ENCODE measurements around the gene RFTN1. TPM values are rescaled to one million over a fixed set of nuclear protein-coding genes. Genes with fewer than 3 reads are reported as not detected.

The RFTN1 gene
- total and polyA plus RNA-seq, 10 of the 15 experiments (the other 5 are each of a cell fraction or from before 2014, with no cell fraction given), result 20.6 to 213 (median 147) TPM

GRCh38 chr3:16494094-16494493, 19.4 kb downstream of the RFTN1 start:
- 0 out of 2 replicates have a peak, but pooled peaks cover 3% of the 10 kb centered on the region for H4K20me1 ChIP-seq (ENCODE audit: control insufficient read depth, insufficient read depth)
- ChIA-PET POLR2A (interaction anchor here (4.1 to 5.4 kb wide), 2 partner anchors 11 to 13 kb away, joined by 47 read pairs; no protein-coding TSS in a partner anchor), SMC1A (ENCODE audit: uncharacterized antibody, unreplicated experiment) (interaction anchor here (0.7 to 25.8 kb wide), 9 partner anchors 10 to 204 kb away, joined by 3 to 295 read pairs (median 3); no protein-coding TSS in a partner anchor), CTCF (interaction anchor here (1.3 to 4.1 kb wide), 4 partner anchors 11 to 225 kb away, joined by 3 to 16 read pairs (median 4); no protein-coding TSS in a partner anchor), RAD21 (ENCODE audit: unreplicated experiment) (interaction anchor here (1.2 to 7.0 kb wide), 3 partner anchors 11 to 121 kb away, joined by 4 to 70 read pairs (median 50); no protein-coding TSS in a partner anchor)
- no peak overlapping the region for H2AFZ ChIP-seq (ENCODE audit: control insufficient read depth, low read depth, low read length)
- H3K79me2 ChIP-seq (ENCODE audit: control insufficient read depth, insufficient read depth, low read length), result peaks cover 64% of the 10 kb centered on the region
- peaks cover 12 to 23% of the 10 kb centered on the region in 2 experiments for H3K36me3 ChIP-seq (ENCODE audit: control insufficient read depth in 2 of 2, insufficient read depth in 2 of 2, low read length in 1 of 2)
- peaks cover 39% of the 10 kb centered on the region for H3K4me1 ChIP-seq (ENCODE audit: control insufficient read depth, insufficient read depth, low read length)
- H3K9me3 ChIP-seq (replicated peaks; ENCODE audit: control insufficient read depth, insufficient read depth, low read length), result no peaks in the 10 kb centered on the region; the same call in 2 of the 3 replicates
- no peak for DNase-seq (ENCODE audit: low read depth, low spot score)
- no peak overlapping the region for H3K4me3 ChIP-seq
- in situ Hi-C loops (cut with MboI) (no loop called here), intact Hi-C loops (cut with micrococcal nuclease; ENCODE audit: unreplicated experiment) (no loop called here)
- no peak for ATAC-seq
- no peaks in the 10 kb centered on the region for H3K27me3 ChIP-seq (replicated peaks in 1 of 2; ENCODE audit: control insufficient read depth in 2 of 2, insufficient read depth in 2 of 2, low read length in 1 of 2)
- 61% methylated on average over 5 of the region's 5 CpGs for WGBS (ENCODE audit: insufficient coverage, insufficient replicate concordance, low lambda C conversion rate, missing lambda C conversion rate)
- no peak overlapping the region for H3K9ac ChIP-seq (ENCODE audit: control insufficient read depth, insufficient read depth, low read length)
- no peak for FAIRE-seq
- no peak overlapping the region for H3K4me2 ChIP-seq (ENCODE audit: control insufficient read depth, insufficient read depth)
- TF ChIP-seq IKZF1 (conservative IDR thresholded peaks at IDR 0.05) (no peak), GATAD2B (conservative IDR thresholded peaks at IDR 0.05; ENCODE audit: low read depth) (no peak), NFIC (IDR thresholded peaks at IDR 0.05; ENCODE audit: low read depth, low read length) (no peak), RB1 (IDR thresholded peaks at IDR 0.05; ENCODE audit: borderline replicate concordance) (no peak), PAX8 (IDR thresholded peaks at IDR 0.05) (no peak), CHD4 (IDR thresholded peaks at IDR 0.05) (no peak), ZBTB40 (IDR thresholded peaks at IDR 0.05; ENCODE audit: borderline replicate concordance) (no peak)
- TF ChIP-seq, protein P1, sequence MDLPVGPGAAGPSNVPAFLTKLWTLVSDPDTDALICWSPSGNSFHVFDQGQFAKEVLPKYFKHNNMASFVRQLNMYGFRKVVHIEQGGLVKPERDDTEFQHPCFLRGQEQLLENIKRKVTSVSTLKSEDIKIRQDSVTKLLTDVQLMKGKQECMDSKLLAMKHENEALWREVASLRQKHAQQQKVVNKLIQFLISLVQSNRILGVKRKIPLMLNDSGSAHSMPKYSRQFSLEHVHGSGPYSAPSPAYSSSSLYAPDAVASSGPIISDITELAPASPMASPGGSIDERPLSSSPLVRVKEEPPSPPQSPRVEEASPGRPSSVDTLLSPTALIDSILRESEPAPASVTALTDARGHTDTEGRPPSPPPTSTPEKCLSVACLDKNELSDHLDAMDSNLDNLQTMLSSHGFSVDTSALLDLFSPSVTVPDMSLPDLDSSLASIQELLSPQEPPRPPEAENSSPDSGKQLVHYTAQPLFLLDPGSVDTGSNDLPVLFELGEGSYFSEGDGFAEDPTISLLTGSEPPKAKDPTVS (IDR thresholded peaks at IDR 0.05; ENCODE audit: low read depth, low read length), result no peak
- BruUV-seq (replicated peaks), result no TSS peak
- H3K27ac ChIP-seq (ENCODE audit: control insufficient read depth, insufficient read depth), result no peak overlapping the region
